GM19099 (cell line): ENCODE measurements around the gene TAS2R8.

ENCODE experiments used
- POLR2A ChIP-seq: IDR thresholded peaks from 3 replicates; pipeline ENCODE4 v1.6.1; 2011; ENCODE audit warnings: low read depth; ENCODE audit not compliant: insufficient read length; ENCODE audit errors: extremely low read depth

Gene TAS2R8

DNA sequence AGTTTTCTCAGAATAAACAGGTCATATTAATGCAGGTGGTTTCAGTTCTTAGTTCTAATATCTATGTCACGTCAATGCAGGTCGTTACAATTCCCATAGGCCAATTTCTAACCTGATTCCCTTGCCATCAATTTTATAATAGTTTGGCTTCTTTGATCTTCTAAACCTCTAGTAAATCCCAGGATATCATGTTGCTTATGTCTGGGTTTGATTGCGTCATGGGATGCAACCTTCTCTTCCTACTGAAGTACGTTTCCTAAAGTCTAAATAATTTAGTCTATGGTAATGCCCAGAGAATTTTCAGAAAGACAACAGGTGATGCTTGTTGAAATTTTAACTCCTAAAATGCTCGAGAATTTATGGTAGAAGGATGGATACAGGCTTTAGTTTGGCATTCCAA is 23.8 kb downstream of the TAS2R8 start:
- no peak for TF ChIP-seq POLR2A

DNA sequence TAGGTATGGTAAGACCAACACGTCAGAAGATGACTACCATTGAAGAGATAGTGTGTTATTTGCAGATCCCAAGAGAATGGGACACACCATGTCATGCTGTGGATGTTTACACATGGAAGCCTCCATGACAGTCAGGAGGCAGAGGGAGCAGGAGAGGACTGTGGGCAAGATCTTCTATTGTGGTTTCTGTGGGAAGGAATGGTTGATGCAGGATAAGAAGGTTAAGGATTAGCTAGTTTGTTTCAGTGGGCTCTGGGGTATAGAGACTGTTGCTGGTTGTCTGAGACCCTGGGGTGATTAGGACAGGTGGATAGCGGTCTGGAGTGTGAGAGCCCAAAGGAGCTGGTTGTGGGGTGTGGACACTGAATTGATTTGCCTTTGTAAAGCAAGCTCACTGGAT is 28.0 kb downstream of the TAS2R8 start:
- no peak for TF ChIP-seq POLR2A

DNA sequence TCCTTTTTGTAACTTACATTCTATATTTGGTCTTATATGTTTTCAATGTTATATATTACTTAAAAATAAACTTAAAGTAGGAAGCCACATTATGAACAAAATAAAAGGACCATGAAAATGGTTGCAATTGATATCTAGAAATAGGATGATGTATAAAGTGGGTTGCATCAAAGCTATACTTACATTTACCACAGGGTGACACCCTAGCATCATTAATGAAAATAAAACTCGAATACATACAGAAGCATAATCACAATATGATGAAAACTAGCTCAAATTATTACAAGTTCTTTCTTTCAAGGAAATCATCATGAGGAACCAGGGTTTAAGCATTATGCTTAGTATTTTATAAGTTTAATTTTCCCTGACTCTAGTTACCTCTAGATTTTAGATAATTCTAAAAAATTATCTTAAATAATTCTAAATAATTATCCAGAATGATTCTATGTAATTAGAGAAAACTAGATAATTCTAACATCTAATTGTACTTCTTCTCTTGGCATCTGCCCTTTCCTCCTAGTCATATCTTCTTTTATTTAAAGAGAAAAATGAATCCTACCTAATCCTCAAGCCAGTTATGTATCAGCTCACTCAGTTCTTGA is 35.9 kb downstream of the TAS2R8 start:
- no peak for TF ChIP-seq POLR2A

DNA sequence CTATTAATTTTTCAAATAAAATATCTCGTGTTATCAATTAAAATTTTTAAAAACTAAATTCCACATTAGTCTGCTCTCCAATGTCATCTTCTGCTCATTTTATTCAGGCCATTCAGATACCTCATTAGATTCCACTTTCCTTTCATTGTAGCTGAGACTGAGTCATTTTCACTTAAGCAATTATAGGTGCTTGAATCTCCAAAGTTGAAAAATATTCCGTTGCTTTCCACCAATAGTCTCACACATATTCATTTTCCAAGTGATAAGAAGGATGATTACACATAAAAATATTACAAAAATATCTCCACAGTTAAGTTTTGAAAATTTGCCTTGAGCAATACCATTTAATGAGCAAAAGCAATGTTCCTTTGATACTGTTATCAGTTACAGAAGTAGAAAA is 47.4 kb downstream of the TAS2R8 start:
- no peak for TF ChIP-seq POLR2A

DNA sequence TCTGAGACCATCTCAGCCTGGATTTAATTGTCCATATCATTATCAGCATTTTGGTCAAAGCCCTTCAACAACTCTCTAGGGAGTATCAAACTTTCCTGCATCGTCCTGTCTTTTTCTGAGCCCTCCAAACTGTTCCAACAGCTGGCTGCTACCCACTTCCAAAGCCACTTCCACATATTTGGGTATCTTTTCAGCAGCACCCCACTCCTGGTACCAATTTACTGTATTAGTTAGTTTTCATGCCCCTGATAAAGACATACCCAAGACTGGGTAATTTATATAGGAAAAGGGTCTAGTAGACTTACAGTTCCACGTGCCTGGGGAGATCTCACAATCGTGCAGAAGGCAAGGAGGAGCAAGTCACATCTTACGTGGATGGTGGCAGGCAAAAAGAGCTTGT is 50.9 kb downstream of the TAS2R8 start:
- no peak for TF ChIP-seq POLR2A
